ENCODE data around the gene RRN3.

DNA sequence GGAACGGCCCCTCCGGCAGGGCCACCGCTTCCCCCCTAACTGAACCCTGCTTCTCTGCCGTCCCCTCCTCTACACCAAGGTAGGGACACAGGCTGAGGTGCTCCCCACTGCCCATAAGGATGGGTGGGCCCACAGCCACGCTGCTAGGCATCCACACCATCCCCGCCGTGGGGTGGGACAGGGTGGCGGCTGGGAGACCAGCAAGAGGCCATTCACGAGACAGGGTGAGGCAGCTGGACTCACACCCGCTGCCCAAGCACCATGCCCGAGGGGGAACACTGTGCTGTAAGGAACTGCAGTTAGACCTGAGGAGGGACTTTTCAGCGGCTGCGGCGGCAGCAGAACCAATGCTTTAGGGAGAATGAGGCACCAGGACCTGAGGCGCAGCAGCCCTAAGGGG is 47.5 kb upstream of the RRN3 start:
- TF ChIP-seq CTCF (IDR thresholded peaks at IDR 0.05; ENCODE audit: borderline replicate concordance, extremely low read depth, low read length, poor library complexity, severe bottlenecking) (no peak), EZH2 (IDR thresholded peaks at IDR 0.05; ENCODE audit: borderline replicate concordance, low read depth, low read length, severe bottlenecking) (no peak)
